ENCODE measurements around the gene ATP2B3.

Gene ATP2B3

GRCh38 chrX:153539979-153540358, 22.5 kb downstream of the ATP2B3 start:
- no peak overlapping the region for H3K4me2 ChIP-seq (ENCODE audit: low read length)
- no peak overlapping the region for H3K9ac ChIP-seq

GRCh38 chrX:153544727-153545126, 27.3 kb downstream of the ATP2B3 start:
- H2AFZ ChIP-seq: no peak overlapping the region
- no peak overlapping the region for H3K9ac ChIP-seq
- no peak overlapping the region for H3K4me3 ChIP-seq (ENCODE audit: low read depth, low read length)
- H3K27ac ChIP-seq: no peak overlapping the region
- no peaks in the 10 kb centered on the region for H3K36me3 ChIP-seq (ENCODE audit: control insufficient read depth, insufficient read depth, low read length)
- H3K79me2 ChIP-seq: no peaks in the 10 kb centered on the region
- H3K4me1 ChIP-seq: no peaks in the 10 kb centered on the region
- no peaks in the 10 kb centered on the region for H3K27me3 ChIP-seq (ENCODE audit: control insufficient read depth, insufficient read depth, low read length)
- no peak overlapping the region for H3K4me2 ChIP-seq (ENCODE audit: low read length)
- TF ChIP-seq CTCF (IDR thresholded peaks at IDR 0.05): no peak
- no peaks in the 10 kb centered on the region for H3K9me3 ChIP-seq (ENCODE audit: control insufficient read depth, low read length)

More at GRCh38 chrX:153539979-153540358, 22.5 kb downstream of the ATP2B3 start:
- H3K36me3 ChIP-seq (ENCODE audit: control insufficient read depth, insufficient read depth, low read length): no peaks in the 10 kb centered on the region
- H3K79me2 ChIP-seq: no peaks in the 10 kb centered on the region
- TF ChIP-seq CTCF (IDR thresholded peaks at IDR 0.05): no peak
- no peak overlapping the region for H3K4me3 ChIP-seq (ENCODE audit: low read depth, low read length)
- H3K4me1 ChIP-seq: no peaks in the 10 kb centered on the region
- H2AFZ ChIP-seq: no peak overlapping the region
- no peaks in the 10 kb centered on the region for H3K9me3 ChIP-seq (ENCODE audit: control insufficient read depth, low read length)
- H3K27ac ChIP-seq: no peak overlapping the region
- H3K27me3 ChIP-seq (ENCODE audit: control insufficient read depth, insufficient read depth, low read length): no peaks in the 10 kb centered on the region

- no peak overlapping the region for H2AFZ ChIP-seq
- no peaks in the 10 kb centered on the region for H3K27me3 ChIP-seq (ENCODE audit: control insufficient read depth, insufficient read depth, low read length)
- no peak overlapping the region for H3K27ac ChIP-seq
- no peaks in the 10 kb centered on the region for H3K4me1 ChIP-seq
- no peaks in the 10 kb centered on the region for H3K9me3 ChIP-seq (ENCODE audit: control insufficient read depth, low read length)
- no peak overlapping the region for H3K4me3 ChIP-seq (ENCODE audit: low read depth, low read length)
- no peaks in the 10 kb centered on the region for H3K79me2 ChIP-seq
- no peak overlapping the region for H3K4me2 ChIP-seq (ENCODE audit: low read length)
- H3K9ac ChIP-seq: no peak overlapping the region
- no peaks in the 10 kb centered on the region for H3K36me3 ChIP-seq (ENCODE audit: control insufficient read depth, insufficient read depth, low read length)
- TF ChIP-seq CTCF (IDR thresholded peaks at IDR 0.05): no peak
Measured at GRCh38 chrX:153546386-153546785, 28.9 kb downstream of the ATP2B3 start.

- Histone ChIP-seq H3K79me2 (no peaks in the 10 kb centered on the region), H3K27ac (no peak overlapping the region), H3K36me3 (ENCODE audit: control insufficient read depth, insufficient read depth, low read length) (no peaks in the 10 kb centered on the region), H2AFZ (no peak overlapping the region), H3K27me3 (ENCODE audit: control insufficient read depth, insufficient read depth, low read length) (no peaks in the 10 kb centered on the region), H3K4me3 (ENCODE audit: low read depth, low read length) (no peak overlapping the region), H3K9ac (no peak overlapping the region), H3K4me1 (no peaks in the 10 kb centered on the region), H3K9me3 (ENCODE audit: control insufficient read depth, low read length) (no peaks in the 10 kb centered on the region), H3K4me2 (ENCODE audit: low read length) (no peak overlapping the region)
- TF ChIP-seq CTCF (IDR thresholded peaks at IDR 0.05): no peak
Measured at GRCh38 chrX:153547195-153547594, 29.8 kb downstream of the ATP2B3 start.

- Histone ChIP-seq H2AFZ (no peak overlapping the region), H3K4me3 (ENCODE audit: low read depth, low read length) (no peak overlapping the region), H3K9me3 (ENCODE audit: control insufficient read depth, low read length) (no peaks in the 10 kb centered on the region), H3K4me2 (ENCODE audit: low read length) (no peak overlapping the region), H3K27me3 (ENCODE audit: control insufficient read depth, insufficient read depth, low read length) (no peaks in the 10 kb centered on the region), H3K36me3 (ENCODE audit: control insufficient read depth, insufficient read depth, low read length) (no peaks in the 10 kb centered on the region), H3K4me1 (no peaks in the 10 kb centered on the region), H3K9ac (no peak overlapping the region), H3K27ac (no peak overlapping the region), H3K79me2 (no peaks in the 10 kb centered on the region)
- TF ChIP-seq CTCF (IDR thresholded peaks at IDR 0.05): no peak
Measured at GRCh38 chrX:153549231-153549630, 31.8 kb downstream of the ATP2B3 start.

Data from parathyroid adenoma (tissue), 2 donors.